Ectodermal cell (in vitro differentiated cells): ENCODE results near the gene CACNA1I.

ENCODE experiments used
- H3K27ac ChIP-seq: 2 replicates; pipeline ENCODE4 v1.7.0; 2013; ENCODE audit warnings: mild to moderate bottlenecking, low read depth, low read length; ENCODE audit not compliant: insufficient read depth, poor library complexity, severe bottlenecking
- H3K27me3 ChIP-seq: 2 replicates; pipeline ENCODE4 v1.7.0; 2013; ENCODE audit warnings: mild to moderate bottlenecking, low read length; ENCODE audit not compliant: insufficient read depth, control insufficient read depth, poor library complexity, severe bottlenecking
- H3K36me3 ChIP-seq: one replicate; pipeline ENCODE4 v1.7.0; 2013; ENCODE audit warnings: low read length; ENCODE audit not compliant: control insufficient read depth, insufficient read depth
- H3K4me1 ChIP-seq: one replicate; pipeline ENCODE4 v1.7.0; 2013; ENCODE audit warnings: low read length; ENCODE audit not compliant: control insufficient read depth, insufficient read depth
- H3K4me3 ChIP-seq: 2 replicates; pipeline ENCODE4 v1.7.0; 2013; ENCODE audit warnings: low read depth, low read length, control low read depth; ENCODE audit not compliant: insufficient read depth
- H3K9me3 ChIP-seq: 2 replicates; pipeline ENCODE4 v1.7.0; 2013; ENCODE audit warnings: mild to moderate bottlenecking, low read length, moderate library complexity; ENCODE audit not compliant: control insufficient read depth
- WGBS, 2 experiments: methylation state at CpG; one replicate each; pipeline ENCODE4 v1.1.7; 2013; ENCODE audit warnings: missing lambda C conversion rate in 2 of 2; 5-methylcytosine and 5-hydroxymethylcytosine counted together

CACNA1I gene

DNA sequence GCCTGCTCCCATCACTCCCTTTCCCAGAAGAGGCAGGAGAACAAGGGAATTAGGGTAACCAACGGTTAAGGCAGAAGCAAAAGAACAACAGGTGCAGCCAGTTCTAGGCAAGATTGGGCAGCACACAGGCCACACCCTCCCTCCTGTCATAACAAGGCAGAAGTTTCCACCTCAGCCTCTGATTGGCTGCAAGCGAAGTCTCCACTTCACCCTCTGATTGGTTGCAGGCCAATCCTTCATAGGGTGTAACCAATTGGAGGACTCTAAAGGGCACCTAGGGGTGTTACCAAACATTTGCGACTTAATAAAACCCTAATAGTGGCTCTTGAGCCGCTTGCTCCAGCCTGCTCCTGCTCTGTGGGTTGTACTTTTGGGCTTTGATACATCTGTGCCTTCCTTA lies 153.8 kb downstream of the CACNA1I start:
- Histone ChIP-seq H3K9me3 (no peaks in the 10 kb centered on the region), H3K27me3 (peaks cover 8% of the 10 kb centered on the region), H3K4me3 (no peak overlapping the region), H3K36me3 (no peaks in the 10 kb centered on the region), H3K27ac (no peak overlapping the region), H3K4me1 (no peaks in the 10 kb centered on the region)
- WGBS, 2 experiments: 88 to 94% methylated on average over 4 of the region's 4 CpGs

DNA sequence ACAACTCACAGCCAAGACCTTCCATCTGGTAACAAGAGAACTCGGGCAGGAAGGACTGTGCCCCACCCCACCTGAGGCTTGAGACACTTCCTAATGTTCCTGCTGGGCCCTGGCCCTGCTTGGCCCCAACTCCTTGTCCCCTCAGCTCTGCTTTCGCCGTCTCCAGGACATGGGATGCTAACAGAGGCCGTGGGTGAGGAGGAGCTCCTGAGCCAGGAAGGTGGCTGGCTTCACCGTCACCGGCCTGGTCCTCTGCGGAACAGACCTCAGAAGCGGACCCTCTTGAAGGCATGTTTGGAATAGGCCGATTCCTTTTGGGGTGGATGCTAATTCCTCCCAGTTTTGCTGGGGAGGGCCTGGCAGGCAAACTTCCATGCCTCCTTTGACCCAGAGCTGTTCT lies 154.3 kb downstream of the CACNA1I start:
- WGBS, 2 experiments: 93 to 95% methylated on average over 9 of the region's 9 CpGs
- no peaks in the 10 kb centered on the region for H3K4me1 ChIP-seq
- no peaks in the 10 kb centered on the region for H3K36me3 ChIP-seq
- no peaks in the 10 kb centered on the region for H3K9me3 ChIP-seq
- H3K27ac ChIP-seq: no peak overlapping the region
- H3K4me3 ChIP-seq: no peak overlapping the region
- peaks cover 8% of the 10 kb centered on the region for H3K27me3 ChIP-seq

DNA sequence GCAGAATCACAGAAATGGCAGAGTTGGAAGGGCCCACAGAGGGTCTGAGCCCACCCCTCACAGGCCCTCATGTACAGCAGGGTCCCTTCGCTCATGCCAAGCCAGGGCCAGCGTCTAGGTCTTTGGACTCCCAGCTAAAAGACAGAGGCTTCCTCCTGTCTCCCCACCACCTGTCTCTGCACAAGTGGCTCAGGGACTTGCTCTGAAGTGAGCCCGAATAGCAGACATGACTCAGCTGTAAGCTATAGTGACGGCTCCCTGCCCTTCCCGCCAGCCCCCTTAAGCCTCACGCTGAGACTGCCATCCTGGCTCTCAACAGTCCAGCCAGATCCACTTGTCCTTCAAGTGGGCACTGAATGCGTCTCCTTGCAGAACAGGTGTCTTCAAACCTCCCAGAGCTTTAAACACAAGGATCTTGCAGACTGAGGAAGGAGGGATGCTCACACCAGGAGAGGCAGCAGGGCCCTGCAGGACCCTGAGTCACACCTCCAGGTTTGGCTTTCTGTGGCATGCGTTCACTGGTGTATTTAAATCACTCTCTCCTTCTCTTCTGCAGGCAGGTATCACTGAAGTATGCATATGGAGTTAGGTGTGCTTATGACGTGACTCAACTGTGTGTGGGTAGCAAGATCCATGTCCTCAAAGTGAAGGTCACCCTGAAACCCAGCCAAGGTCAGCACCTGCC lies 154.9 kb downstream of the CACNA1I start:
- WGBS, 2 experiments: 91 to 93% methylated on average over 9 of the region's 9 CpGs
- no peak overlapping the region for H3K27ac ChIP-seq
- no peaks in the 10 kb centered on the region for H3K9me3 ChIP-seq
- no peaks in the 10 kb centered on the region for H3K4me1 ChIP-seq
- no peaks in the 10 kb centered on the region for H3K36me3 ChIP-seq
- H3K4me3 ChIP-seq: no peak overlapping the region
- H3K27me3 ChIP-seq: peaks cover 8% of the 10 kb centered on the region

DNA sequence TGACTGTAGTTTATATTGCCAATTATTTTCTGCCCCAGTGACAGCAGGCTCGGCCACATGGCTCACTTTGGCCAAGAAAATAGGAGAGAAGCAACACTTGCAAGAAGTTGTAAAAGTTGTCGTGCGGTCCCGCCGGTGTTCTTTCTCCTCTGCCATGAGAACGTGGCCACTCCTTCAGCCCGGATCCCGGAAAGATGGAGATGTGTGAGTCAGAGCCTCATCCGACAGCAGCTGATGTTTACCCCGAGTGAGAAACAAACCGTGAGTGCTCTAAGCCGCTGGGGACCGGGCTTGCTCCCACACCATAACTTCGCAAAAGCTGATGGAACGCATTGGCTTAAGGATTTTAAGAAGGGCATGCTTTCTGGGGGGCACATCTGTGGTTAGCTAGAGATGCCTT lies 157.0 kb downstream of the CACNA1I start:
- WGBS, 2 experiments: 49 to 57% methylated on average over 15 of the region's 15 CpGs
- Histone ChIP-seq H3K9me3 (no peaks in the 10 kb centered on the region), H3K4me3 (no peak overlapping the region), H3K36me3 (no peaks in the 10 kb centered on the region), H3K27ac (no peak overlapping the region), H3K4me1 (peaks cover 8% of the 10 kb centered on the region), H3K27me3 (peaks cover 4% of the 10 kb centered on the region)

DNA sequence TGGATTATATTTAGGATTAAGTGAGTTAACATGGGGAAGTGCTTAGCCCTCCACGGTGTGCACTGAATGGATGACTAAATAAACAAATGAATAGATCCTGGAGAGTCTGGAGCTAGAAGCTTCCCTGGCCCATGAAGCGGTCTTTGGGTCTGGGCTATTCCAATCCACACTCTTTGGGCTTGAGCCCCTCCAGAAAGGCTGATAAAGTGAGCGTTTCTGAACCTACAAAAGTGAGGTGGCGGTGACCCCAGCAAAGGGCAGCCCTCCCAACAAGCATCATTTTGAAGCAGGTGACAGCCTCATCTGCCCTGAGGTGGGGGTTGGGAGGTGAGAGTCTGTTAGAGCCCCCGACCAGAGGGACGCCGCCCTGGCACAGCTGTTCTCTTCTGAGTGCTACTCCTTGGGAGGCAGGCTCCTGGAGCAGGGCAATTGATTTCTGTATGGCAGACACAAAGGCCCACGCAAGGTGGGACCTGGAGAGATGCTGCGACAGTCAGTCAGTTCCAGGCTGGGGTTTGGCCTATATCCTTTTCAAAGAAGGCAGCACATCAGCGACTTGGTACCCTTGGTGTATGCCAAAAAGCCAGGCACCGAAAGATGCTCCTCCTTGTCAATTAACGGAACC lies 157.8 kb downstream of the CACNA1I start:
- 88 to 89% methylated on average over 12 of the region's 12 CpGs for WGBS, 2 experiments
- Histone ChIP-seq H3K27me3 (peaks cover 4% of the 10 kb centered on the region), H3K36me3 (no peaks in the 10 kb centered on the region), H3K9me3 (no peaks in the 10 kb centered on the region), H3K4me3 (no peak overlapping the region), H3K4me1 (peaks cover 8% of the 10 kb centered on the region), H3K27ac (no peak overlapping the region)

DNA sequence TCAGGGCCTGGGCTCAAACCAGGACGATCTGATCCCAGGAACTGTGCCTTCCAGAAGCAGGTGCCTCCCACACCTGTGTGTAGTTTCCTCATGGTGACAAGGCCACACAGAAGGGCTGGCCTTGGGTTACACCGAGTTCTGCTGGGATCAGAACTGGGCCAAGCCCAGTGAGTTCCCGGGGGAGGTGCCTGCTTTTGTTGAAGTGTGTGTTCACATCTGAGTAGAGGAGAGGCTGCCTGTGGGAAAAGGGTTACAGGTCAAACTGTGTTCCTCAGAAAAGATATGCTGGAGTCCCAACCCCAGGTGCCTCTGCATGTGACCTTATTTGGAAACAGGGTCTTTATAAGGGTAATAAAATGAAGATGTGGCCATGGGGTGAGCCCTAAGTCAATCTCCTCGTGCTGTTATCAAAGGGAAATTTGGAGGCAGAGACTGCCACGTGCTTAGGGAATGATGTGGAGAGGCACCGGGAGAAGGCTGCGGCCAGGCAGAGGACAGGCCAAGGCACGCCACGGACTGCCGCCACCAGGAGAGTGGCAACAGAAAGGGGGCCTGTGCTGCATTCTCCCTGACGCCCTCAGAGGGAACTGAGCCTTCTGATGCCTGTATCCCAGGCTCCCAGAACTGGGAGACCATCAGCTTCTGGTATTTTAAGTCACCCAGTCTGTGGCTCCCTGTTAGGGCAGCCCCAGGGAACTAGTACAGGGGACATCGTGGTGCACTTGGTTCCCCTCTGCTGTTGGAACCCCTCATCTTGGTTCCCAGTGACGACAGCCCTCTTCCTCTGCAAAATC lies 158.8 kb downstream of the CACNA1I start:
- no peak overlapping the region for H3K27ac ChIP-seq
- H3K27me3 ChIP-seq: peaks cover 4% of the 10 kb centered on the region
- H3K9me3 ChIP-seq: no peaks in the 10 kb centered on the region
- H3K36me3 ChIP-seq: no peaks in the 10 kb centered on the region
- H3K4me1 ChIP-seq: peaks cover 8% of the 10 kb centered on the region
- H3K4me3 ChIP-seq: no peak overlapping the region
- 87% methylated on average over 13 of the region's 13 CpGs for WGBS, 2 experiments

DNA sequence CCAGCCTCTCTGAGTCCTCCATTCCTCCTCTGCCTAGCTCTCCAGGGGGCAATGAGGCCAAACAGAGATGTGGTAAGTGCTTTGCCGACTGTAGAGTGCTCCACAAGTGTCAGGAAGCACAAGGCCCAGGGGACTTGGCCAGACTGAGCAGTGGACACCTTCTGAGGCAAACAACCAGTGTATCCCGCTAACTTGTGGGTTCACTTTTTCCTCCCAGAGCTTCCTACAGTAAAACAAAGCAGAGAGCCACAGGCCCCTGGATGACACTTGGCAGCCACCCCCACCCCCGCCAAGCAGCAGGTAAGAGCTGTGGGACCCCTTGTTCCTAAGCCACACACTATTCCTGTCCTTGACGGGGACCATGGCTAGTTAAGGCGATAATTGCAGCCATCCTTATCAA lies 160.9 kb downstream of the CACNA1I start:
- Histone ChIP-seq H3K27ac (no peak overlapping the region), H3K36me3 (no peaks in the 10 kb centered on the region), H3K4me1 (peaks cover 8% of the 10 kb centered on the region), H3K4me3 (no peak overlapping the region), H3K9me3 (no peaks in the 10 kb centered on the region), H3K27me3 (peaks cover 4% of the 10 kb centered on the region)
- WGBS, 2 experiments: 90 to 92% methylated on average over 5 of the region's 5 CpGs

DNA sequence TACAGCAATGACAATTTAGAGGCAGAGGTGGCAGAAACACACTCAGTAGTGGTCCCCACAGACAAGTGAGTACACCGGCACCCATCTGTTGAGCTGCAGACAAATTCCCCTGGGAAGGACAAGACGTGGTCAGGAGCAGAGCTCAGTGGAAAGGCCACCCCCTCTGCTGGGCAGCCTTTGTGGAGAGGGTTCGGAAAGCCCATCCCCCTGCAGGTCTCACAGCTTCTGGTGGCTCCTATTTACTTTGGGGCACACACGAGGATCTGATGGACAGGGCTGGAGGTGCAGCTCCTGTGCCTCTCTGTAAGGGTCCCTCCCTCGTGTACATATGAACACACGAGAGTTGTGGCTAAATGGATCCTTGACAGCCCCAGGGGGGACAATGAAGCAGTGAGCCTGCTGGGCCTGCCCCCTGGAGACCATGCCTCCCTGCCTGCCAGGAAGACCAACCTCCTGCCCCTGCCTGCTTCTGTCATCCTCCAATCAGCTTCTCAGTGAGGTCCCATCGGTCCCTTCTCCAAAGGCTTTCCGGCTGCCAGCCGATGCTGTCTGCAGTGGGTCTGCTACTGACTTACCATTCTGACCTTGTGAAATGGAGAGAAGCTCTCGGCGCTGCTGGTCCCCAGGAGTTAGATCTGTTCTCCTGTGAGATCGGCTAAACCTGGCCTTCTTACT lies 161.5 kb downstream of the CACNA1I start:
- no peak overlapping the region for H3K4me3 ChIP-seq
- no peak overlapping the region for H3K27ac ChIP-seq
- H3K36me3 ChIP-seq: no peaks in the 10 kb centered on the region
- peaks cover 8% of the 10 kb centered on the region for H3K4me1 ChIP-seq
- 74 to 75% methylated on average over 12 of the region's 12 CpGs for WGBS, 2 experiments
- H3K9me3 ChIP-seq: no peaks in the 10 kb centered on the region
- H3K27me3 ChIP-seq: peaks cover 4% of the 10 kb centered on the region

DNA sequence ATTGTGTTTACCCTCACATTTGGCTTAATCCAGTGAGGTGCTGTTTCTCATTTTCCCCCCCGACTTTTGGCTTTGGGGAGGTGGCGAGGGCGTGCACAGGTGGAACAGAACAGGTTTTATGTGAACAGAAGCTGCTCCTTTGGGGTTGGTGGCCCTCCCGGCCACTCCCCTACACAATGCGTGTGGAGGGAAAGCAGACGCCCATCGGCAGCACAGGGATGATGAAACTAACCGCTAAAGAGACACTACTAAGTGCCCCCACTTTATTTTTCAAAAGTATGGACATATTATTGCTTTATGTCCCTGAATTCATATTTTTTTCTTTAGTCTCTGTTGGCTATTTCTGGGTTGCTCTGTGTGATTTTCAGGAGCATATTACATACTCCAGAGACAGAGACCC lies 162.1 kb downstream of the CACNA1I start:
- WGBS, 2 experiments: 88 to 93% methylated on average over 7 to 8 of the region's 8 CpGs
- Histone ChIP-seq H3K9me3 (no peaks in the 10 kb centered on the region), H3K4me1 (peaks cover 8% of the 10 kb centered on the region), H3K27ac (no peak overlapping the region), H3K36me3 (no peaks in the 10 kb centered on the region), H3K27me3 (no peaks in the 10 kb centered on the region), H3K4me3 (no peak overlapping the region)

DNA sequence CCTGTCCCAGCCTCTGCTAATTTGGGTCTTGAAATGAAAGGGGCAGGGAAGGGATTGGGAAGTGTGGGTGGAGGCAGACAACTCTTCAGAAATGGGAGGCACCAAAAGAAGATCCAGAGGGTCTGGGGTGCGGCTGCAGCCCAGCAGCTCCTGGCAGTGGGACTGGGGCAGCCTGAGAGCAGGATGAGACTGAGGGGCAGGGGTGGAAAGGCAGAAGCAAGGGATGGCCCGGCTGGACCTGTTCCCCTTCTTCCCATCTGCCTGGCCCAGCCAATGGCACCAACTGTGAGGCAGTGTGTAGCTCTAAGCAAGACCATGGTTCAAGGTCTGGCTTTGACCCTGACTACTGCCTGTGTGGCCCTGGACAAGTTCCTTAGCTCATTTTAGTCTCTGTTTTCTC lies 162.6 kb downstream of the CACNA1I start:
- WGBS, 2 experiments: 85 to 95% methylated on average over 2 of the region's 2 CpGs
- Histone ChIP-seq H3K9me3 (no peaks in the 10 kb centered on the region), H3K27ac (no peak overlapping the region), H3K4me3 (no peak overlapping the region), H3K4me1 (peaks cover 8% of the 10 kb centered on the region), H3K27me3 (no peaks in the 10 kb centered on the region), H3K36me3 (no peaks in the 10 kb centered on the region)
